ENCODE results near the gene CLN6.
"Not testable (repeated sequence)": the region's sequence is repeated elsewhere in the genome, so short reads cannot be mapped to it uniquely, and the experiment has no call there.

CLN6 gene

DNA sequence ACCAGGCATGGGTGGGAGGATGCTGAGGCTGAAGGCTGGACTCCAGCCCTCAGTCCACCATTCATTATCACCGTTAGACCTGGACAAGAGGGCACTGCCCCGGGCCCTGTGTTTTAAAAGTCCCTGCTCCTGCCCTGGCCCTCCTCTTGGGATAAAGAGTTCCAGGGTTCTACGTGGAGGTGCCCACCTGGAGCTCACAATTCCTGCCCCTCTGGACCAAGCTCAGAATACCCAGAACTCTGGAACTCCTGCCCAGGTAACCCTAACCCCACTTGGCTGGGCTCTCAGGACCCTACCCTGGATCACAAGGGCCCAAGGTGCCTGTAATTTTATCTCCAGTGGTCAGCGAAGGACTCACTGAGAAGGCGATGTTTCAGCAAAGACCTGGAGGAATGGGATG lies 25.6 kb downstream of the CLN6 start:
- TF ChIP-seq, protein P1, sequence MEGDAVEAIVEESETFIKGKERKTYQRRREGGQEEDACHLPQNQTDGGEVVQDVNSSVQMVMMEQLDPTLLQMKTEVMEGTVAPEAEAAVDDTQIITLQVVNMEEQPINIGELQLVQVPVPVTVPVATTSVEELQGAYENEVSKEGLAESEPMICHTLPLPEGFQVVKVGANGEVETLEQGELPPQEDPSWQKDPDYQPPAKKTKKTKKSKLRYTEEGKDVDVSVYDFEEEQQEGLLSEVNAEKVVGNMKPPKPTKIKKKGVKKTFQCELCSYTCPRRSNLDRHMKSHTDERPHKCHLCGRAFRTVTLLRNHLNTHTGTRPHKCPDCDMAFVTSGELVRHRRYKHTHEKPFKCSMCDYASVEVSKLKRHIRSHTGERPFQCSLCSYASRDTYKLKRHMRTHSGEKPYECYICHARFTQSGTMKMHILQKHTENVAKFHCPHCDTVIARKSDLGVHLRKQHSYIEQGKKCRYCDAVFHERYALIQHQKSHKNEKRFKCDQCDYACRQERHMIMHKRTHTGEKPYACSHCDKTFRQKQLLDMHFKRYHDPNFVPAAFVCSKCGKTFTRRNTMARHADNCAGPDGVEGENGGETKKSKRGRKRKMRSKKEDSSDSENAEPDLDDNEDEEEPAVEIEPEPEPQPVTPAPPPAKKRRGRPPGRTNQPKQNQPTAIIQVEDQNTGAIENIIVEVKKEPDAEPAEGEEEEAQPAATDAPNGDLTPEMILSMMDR (IDR thresholded peaks at IDR 0.05; ENCODE audit: insufficient read depth, low read length, poor library complexity, severe bottlenecking): no peak
- DNase-seq (ENCODE audit: extremely low read depth, insufficient read length): no peak
- Histone ChIP-seq H3K27me3 (replicated peaks; ENCODE audit: control insufficient read depth, insufficient read depth, low read length) (no peaks in the 10 kb centered on the region), H3K36me3 (ENCODE audit: control insufficient read depth, insufficient read depth, low read length) (peaks cover 11% of the 10 kb centered on the region), H3K4me3 (replicated peaks; ENCODE audit: low read depth, low read length) (no peak overlapping the region)

GRCh38 chr15:68203486-68203885 lies 26.0 kb downstream of the CLN6 start:
- H3K27me3 ChIP-seq (replicated peaks; ENCODE audit: control insufficient read depth, insufficient read depth, low read length): no peaks in the 10 kb centered on the region
- H3K4me3 ChIP-seq (replicated peaks; ENCODE audit: low read depth, low read length): no peak overlapping the region
- H3K36me3 ChIP-seq (ENCODE audit: control insufficient read depth, insufficient read depth, low read length): peaks cover 11% of the 10 kb centered on the region
- TF ChIP-seq, protein P1 (IDR thresholded peaks at IDR 0.05; ENCODE audit: insufficient read depth, low read length, poor library complexity, severe bottlenecking): no peak
- DNase-seq (ENCODE audit: extremely low read depth, insufficient read length): no peak

GRCh38 chr15:68202994-68203393 lies 26.5 kb downstream of the CLN6 start:
- DNase-seq (ENCODE audit: extremely low read depth, insufficient read length); H3K4me3 ChIP-seq (replicated peaks; ENCODE audit: low read depth, low read length); H3K27me3 ChIP-seq (replicated peaks; ENCODE audit: control insufficient read depth, insufficient read depth, low read length): not testable (repeated sequence)
- peaks cover 11% of the 10 kb centered on the region for H3K36me3 ChIP-seq (ENCODE audit: control insufficient read depth, insufficient read depth, low read length)

DNA sequence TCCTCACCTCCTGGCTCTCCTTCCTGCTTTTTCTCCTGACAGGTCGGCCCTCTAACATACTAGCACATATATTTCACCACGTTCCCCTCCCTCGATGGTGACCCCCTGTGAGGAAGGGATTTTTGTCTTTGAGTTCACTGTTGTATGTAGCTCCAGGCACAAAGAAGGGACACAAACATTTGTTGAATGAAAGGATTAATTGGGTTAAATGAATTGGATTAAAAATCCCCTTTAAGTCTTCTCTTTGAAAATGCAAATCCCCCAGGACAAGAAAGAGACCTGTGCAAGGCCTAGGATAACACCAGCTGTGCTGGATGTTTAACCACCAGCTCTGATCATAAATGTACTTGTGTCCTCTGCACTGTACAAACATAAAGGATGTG lies 27.7 kb downstream of the CLN6 start:
- TF ChIP-seq, protein P1 (IDR thresholded peaks at IDR 0.05; ENCODE audit: insufficient read depth, low read length, poor library complexity, severe bottlenecking): no peak
- no peak for DNase-seq (ENCODE audit: extremely low read depth, insufficient read length)
- no peak overlapping the region for H3K4me3 ChIP-seq (replicated peaks; ENCODE audit: low read depth, low read length)
- H3K36me3 ChIP-seq (ENCODE audit: control insufficient read depth, insufficient read depth, low read length): peaks cover 13% of the 10 kb centered on the region
- no peaks in the 10 kb centered on the region for H3K27me3 ChIP-seq (replicated peaks; ENCODE audit: control insufficient read depth, insufficient read depth, low read length)

DNA sequence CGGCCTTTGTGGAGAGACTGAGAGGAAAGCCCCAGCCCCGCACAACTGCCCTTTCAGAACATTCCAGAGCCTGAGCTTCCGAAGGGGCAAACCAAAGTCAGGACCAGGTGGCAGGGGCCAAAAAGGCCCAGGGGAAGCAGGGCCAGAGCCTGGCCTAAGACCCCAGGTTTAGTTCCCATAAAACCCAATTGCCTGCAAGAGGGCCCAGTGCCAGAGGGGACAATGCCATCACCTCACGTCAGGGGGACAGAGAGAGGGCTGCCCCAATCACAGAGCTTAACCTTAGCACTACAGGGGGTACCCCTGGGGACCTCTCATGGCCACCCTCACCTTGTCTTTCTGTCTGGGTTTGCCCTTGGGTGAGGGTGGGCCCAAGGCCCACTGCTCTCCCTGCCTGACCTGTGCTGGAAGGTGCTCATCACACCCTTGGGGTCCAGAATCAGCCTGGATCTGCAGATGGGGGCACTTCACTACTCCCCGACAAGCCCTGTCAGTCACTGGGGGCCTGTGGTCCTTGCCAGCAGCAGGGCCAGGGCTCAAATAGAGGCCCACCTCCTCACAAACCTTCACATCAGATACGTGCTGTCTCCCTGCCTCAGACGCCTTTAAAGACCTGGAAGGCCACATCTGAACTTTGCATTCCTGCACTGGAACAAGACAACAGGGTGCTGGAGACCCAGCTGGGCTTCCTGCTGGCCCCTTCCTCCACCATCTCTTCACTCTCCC lies 28.2 kb downstream of the CLN6 start:
- TF ChIP-seq, protein P1 (IDR thresholded peaks at IDR 0.05; ENCODE audit: insufficient read depth, low read length, poor library complexity, severe bottlenecking): no peak
- no peak for DNase-seq (ENCODE audit: extremely low read depth, insufficient read length)
- Histone ChIP-seq H3K27me3 (replicated peaks; ENCODE audit: control insufficient read depth, insufficient read depth, low read length) (no peaks in the 10 kb centered on the region), H3K4me3 (replicated peaks; ENCODE audit: low read depth, low read length) (no peak overlapping the region), H3K36me3 (ENCODE audit: control insufficient read depth, insufficient read depth, low read length) (peaks cover 14% of the 10 kb centered on the region)

DNA sequence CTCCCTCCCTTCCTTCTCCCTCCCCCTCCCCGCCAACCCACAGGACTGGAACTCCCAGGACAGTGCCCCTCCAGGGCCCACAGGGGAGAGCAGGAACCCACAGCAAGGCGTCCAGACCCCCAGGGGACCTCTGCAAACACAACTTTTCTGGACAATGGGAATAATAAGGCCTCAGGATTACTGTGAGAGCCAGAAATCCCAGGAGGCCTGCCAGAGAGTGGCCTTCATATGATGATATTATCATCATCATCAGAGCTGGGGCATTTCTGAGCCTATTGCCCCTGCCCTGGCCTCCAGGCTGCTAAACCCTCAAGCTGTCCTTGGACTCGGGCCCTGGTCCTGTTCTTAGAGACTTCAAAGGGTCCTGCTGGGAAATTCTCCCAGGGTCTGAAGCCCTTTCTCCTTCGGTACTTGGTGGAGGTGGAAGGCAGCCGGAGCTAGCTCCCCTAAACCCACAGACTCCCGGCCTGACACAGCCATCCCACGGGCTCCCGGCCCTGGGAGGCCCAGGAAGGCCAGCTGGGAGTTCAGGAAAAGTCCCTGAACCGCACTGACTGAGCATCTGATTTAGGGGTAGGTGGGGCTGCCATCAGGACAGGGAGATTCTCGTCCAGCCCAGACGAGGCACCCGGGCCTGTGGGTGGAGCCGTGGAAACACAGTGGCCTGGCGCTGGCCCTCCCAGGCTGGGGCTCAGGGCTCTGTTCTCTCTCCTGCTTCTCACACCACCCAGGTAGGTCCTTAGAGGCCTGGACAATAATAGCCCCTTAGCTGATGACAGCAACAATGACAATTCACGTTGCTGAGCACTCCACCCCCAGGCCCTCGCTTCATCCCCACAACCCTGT lies 29.3 kb downstream of the CLN6 start:
- no peak for DNase-seq (ENCODE audit: extremely low read depth, insufficient read length)
- no peak overlapping the region for H3K4me3 ChIP-seq (replicated peaks; ENCODE audit: low read depth, low read length)
- TF ChIP-seq, protein P1 (IDR thresholded peaks at IDR 0.05; ENCODE audit: insufficient read depth, low read length, poor library complexity, severe bottlenecking): no peak

More for the DNA sequence above, 29.3 kb downstream of the CLN6 start:
- Histone ChIP-seq H3K36me3 (ENCODE audit: control insufficient read depth, insufficient read depth, low read length) (peaks cover 17% of the 10 kb centered on the region), H3K27me3 (replicated peaks; ENCODE audit: control insufficient read depth, insufficient read depth, low read length) (no peaks in the 10 kb centered on the region)
